GM21367 (cell line): ENCODE data around the gene IQGAP2.
A peak's percentile ranks its signal among the peaks of the same experiment; 100 is the strongest.
"Not testable (repeated sequence)": the region's sequence is repeated elsewhere in the genome, so short reads cannot be mapped to it uniquely, and the experiment has no call there.

Source experiments
- ATAC-seq: cut with Tn5 transposase; IDR thresholded peaks from one replicate; pipeline ENCODE4 v1.9.1; 2021; ENCODE audit not compliant: unreplicated experiment

The IQGAP2 gene, protein sequence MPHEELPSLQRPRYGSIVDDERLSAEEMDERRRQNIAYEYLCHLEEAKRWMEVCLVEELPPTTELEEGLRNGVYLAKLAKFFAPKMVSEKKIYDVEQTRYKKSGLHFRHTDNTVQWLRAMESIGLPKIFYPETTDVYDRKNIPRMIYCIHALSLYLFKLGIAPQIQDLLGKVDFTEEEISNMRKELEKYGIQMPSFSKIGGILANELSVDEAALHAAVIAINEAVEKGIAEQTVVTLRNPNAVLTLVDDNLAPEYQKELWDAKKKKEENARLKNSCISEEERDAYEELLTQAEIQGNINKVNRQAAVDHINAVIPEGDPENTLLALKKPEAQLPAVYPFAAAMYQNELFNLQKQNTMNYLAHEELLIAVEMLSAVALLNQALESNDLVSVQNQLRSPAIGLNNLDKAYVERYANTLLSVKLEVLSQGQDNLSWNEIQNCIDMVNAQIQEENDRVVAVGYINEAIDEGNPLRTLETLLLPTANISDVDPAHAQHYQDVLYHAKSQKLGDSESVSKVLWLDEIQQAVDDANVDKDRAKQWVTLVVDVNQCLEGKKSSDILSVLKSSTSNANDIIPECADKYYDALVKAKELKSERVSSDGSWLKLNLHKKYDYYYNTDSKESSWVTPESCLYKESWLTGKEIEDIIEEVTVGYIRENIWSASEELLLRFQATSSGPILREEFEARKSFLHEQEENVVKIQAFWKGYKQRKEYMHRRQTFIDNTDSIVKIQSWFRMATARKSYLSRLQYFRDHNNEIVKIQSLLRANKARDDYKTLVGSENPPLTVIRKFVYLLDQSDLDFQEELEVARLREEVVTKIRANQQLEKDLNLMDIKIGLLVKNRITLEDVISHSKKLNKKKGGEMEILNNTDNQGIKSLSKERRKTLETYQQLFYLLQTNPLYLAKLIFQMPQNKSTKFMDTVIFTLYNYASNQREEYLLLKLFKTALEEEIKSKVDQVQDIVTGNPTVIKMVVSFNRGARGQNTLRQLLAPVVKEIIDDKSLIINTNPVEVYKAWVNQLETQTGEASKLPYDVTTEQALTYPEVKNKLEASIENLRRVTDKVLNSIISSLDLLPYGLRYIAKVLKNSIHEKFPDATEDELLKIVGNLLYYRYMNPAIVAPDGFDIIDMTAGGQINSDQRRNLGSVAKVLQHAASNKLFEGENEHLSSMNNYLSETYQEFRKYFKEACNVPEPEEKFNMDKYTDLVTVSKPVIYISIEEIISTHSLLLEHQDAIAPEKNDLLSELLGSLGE (N-terminal part only)

DNA sequence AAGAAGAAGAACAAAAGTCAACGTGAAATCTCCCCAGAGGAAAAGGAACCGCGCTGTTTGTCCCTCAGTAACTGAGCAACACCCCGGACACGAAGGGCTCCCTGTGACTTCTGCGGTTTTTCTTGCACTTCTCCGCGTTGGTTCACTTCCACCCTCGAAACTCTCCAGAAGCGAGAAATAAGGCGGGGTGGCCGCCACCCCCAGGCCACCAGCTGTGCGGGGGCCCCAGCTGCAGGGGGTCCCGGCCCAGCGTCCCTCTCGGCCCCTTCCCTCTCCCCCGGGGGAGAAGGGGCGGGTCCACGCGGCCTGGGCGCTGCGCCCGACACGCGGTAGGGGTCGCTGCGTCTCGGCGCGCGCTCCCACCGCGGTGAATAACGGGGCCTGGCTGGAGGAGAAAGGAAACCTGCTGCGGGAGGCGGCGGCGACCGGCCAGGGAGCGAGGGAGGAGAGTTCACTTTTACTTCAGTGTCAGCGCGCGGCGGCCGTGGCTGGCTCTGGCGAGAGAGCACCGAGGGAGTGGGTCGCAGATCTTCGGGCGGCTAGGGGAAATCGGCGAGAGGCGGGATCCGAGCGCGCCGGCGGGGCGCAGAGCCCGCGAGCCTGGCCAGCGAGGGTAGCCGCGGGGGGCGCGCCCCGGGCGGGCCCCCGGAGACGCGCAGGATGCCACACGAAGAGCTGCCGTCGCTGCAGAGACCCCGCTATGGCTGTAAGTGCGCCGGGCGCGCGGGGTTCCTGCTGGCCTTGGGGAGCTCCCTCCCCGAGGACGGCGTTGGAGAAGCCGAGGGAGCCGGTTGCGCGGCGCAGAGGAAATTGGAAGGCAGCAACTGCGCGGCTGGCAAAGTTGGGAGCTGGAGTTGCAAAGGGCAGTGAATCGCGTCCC, at the start of gene IQGAP2:
Gene IQGAP2, plus strand, starts transcription at position 400 of the 880 bp plus-strand sequence. Its CDS starts 261 bp downstream, at position 661.
- ATAC-seq: peak; percentile 42

DNA sequence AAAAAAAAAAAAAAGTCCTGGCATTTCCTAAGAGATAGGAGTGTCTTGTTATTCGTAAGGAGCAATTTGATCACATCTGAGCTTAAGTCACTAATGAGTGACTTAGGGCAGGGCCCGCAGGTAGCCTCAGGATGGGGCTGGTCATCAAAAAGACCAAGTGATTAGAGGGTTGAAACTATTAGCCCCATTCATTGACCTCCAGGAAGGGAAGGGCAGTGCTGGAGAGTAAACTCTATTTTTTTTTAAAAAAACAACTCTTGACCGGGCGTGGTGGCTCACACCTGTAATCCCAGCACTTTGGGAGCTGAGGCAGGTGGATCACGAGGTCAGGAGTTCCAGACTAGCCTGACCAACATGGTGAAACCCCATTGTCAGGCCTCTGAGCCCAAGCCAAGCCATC, 46.2 kb upstream of the IQGAP2 start:
- no peak for ATAC-seq

DNA sequence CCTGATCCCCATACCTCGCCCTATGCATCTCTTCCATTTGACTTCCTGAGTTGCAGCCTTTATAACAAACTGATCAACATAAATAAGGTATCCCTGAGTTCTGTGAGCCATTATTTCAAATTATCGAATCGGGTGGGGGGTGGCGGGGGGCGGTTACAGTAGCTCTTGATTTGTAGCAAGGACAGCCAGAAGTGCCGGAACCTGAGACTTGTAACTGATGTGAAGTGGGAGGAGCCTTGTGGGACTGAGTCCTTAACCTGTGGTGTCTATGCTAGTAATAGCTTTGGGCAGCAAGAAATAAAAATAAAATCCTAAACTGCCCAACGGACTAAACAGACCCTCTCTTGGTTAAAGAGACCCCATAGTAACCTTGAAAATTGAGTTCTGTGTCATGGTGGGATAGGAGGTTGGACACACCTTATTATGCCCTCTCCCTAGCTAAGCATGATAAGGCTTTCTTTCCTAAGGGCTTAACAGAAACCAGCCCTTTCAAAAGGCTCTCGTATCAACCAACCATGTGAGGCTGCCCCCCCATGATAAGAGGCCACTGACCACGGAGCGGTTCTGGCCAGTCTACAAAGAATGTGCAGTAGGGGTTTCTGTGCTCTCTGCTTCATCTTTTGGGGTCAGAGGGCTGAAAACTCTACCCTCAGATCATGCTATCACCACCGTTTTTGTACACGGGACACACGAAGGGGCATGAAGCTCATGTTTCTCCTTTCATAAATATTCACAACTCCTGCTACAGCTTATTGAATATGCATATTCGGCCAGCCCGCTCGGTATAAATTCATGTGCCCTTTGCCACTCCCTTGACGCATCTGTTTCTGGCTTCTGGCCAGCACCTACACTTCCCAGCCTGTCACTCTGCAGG, 39.5 kb upstream of the IQGAP2 start:
- ATAC-seq: no peak

DNA sequence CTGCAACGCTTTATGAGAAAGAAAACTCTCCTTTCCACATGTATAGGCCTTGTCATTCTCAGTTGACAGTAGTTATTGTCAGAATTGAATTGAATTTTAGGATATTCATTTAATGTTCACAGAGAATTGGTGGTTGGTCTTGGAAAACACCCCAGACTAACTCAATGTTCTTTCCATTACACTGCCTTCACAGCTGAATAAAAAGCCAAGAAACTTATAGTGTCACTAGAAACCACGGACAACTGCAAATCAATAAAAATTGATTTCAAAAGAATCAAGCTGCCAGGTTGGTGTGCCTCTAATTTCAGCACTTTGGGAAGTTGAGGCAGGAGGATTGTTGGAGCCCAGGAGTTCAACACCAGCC, 38.9 kb upstream of the IQGAP2 start:
- no peak for ATAC-seq

DNA sequence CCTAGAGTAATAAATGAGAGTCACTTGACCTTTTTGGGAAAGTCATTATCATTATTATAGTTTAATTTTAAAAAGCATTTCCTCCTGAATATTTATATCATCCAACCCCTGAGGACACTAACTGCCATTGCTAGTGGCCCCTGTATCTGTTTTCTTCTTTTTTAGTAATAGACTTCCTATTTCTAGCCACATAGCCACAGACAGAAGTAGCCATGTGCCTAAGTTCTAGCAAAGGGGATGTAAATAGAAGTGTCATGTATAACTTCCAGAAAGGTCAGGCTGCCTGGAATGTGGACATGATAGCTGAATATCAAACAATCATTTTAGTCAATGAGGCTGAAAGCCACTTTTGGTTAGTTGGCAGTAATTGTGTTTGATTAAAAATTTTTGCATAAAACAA, 37.5 kb upstream of the IQGAP2 start:
- ATAC-seq: no peak

DNA sequence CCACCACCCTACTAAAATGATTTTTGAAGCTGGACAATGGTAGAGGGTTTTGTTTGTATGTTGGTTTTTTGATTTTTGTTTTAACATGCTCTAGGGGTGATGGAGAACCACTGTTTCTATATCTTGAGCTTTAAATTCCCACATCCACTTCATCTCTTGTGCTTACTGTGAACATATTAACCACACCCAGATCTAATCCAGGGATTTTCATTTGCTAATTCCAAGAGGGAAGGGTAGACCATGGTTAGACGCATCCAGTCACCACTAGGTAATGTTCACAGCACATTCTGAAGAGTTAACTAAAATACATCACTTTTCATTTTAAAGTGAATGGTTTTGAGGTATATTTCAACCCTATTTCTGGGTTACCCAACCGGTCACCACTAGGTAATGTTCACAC, 36.5 kb upstream of the IQGAP2 start:
- no peak for ATAC-seq

DNA sequence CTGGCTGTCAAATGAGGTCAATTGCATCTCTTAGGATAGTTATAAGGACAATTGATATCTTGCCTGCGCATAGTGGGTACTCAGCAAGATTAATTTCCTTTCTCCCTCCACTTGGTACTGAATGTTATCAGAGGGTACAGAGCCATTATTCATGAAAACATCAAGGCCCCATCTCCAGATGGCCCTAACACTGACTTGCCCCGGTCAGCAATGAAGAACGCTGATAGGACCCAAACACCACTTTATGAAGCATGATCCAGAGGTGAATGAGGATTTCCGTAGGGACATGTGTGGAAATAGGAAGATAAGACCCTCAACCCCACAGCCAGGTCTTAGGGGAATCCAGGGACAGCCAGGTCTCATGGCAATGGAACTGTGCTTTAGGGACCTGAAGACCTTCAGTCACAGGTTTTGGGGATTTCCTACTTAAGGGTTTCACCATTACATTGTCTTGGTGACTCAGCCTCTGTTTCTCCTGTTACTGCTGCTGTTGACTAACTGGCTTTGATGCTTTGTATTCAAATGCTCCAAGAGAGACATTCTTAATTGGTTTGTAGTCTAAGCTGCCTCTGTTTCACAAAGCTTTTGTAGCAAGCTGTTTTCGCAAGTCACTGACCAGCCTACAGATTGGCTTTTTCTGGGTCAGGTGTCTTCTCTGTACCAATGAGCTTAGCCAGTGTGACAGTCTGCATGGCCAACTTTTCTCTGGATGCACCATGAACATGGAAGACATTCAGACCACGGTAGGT, 35.3 kb upstream of the IQGAP2 start:
- no peak for ATAC-seq

DNA sequence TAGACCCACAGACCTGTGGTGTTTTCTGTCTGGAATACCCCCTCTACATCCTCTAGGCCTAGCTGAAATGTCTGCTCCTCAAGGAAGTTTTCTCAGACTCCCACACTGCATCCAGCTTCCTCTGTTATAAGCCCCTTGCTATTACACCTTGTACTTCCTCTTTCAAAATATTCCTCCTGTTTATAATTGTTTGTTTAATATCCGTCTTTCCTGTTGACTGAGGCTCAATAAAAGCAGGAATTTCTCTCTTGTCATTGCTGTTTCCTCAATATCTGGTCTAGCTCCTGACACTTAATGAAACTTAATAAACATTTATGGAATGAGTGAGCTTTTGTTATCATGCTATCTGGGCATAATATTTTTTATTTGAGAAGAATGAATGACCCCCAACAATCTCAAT, 34.1 kb upstream of the IQGAP2 start:
- no peak for ATAC-seq

DNA sequence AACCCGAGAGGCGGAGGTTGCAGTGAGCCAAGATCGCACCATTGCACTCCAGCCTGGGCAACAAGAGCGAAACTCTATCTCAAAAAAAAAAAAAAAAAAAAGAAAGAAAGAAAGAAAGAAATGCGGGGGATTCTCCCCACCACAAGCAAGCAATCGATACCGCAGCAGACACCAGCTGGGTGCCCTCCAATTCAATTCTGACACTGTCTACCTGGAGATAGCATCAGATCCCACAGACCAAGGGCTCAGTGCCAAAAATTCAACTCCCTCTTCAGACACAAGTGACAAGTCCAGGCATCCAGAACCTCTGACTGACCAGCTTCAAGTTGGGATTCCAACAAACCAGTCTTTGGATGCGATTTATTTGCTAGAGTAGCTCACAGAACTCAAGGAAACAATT, 33.4 kb upstream of the IQGAP2 start:
- ATAC-seq: not testable (repeated sequence)

DNA sequence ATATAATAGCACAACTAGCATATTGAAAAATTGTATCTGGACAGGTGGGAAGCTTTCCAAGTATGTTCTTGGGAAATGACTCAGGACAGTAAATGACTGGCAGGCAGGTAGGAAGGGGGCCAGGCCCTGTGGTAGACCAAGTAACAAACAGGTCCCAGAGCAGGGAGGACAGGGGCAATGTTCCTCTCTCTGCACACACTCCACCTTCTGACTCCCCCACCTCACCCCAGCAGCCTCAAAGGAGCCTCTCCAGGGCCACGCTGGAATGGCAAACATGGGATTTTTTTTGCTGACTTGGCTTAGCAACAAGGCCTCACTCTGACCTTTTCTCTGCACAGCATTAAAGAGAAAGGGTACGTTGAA, 31.1 kb upstream of the IQGAP2 start:
- no peak for ATAC-seq

DNA sequence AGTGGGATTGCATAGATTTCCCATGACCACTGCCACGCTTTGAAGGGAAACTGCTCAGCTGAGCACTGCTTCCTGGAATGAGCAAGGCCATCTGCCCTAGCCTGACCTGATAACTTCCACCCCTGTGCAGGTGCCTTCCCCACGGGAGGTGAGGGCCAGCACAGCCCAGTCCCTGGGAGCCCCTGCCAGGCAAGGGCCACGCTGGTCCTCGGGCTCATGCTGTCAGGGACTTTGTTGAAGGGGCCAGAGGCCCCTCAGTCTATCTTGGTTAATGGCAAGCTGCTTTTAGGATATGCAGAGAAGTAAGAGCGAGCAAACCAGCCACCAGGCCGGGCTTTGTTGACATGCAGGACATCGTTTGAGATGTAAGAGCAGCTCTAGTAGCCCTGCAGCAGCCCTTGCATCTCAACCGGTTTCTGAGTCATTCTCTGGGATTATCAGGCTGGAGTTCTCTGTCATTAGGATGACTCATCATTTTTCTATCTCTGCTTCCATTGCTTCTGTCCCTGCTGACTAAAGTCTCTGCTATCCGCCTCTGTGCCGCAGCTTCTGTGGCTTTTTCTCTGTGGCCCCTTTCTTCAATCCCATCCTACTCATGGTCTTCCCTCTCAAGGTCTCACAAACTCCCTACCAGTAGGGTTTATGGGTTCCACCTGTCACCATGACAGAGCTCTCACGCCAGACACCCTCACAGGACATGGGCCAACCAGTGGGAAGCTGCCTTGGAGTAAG, 30.6 kb upstream of the IQGAP2 start:
- ATAC-seq: no peak

DNA sequence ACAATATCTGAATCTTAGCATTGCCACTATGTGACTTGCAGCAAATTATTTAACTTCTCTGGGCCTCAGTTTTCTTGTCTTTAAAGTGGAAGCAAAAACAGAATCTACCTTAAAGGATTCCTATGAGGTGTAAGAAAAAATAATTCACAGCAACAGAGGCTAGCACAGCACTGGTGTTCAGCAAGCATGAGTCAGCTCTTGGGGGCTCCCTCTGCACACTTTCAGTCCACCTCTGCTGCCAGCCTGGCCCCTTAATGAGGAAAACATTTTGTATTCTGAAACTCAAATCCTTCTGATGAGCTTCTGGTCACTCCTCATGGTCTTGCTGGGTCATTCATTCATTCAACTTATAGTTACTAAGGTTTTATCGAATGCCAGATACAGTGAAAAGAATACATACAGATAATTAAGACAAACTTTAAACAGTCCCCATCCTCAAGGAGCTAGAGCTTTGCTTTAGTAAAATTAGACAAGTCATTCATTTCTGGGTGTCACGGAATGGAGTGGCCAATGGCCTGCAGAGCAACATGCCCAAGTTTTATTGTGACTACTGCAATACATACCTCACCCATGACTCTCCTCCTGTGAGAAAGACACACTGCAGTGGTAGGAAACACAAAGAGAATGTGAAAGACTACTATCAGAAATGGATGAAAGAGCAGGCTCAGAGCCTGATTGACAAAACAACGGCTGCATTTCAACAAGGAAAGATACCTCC, 26.8 kb upstream of the IQGAP2 start:
- no peak for ATAC-seq

DNA sequence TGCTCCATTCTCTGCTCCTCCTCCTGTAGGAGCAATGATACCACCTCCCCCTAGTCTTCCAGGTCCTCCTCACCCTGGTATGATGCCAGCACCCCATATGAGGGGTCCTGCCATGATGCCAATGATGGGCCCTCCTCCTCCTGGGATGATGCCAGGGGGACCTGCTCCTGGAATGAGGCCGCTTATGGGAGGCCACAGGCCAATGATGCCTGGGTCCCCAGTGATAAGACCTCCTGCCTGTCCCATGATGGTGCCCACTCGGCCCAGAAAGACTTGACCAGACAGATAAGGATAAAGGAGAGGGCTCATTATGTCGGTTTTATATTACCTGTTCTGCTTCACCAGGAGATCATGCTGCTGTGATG, 26.2 kb upstream of the IQGAP2 start:
- ATAC-seq: no peak

DNA sequence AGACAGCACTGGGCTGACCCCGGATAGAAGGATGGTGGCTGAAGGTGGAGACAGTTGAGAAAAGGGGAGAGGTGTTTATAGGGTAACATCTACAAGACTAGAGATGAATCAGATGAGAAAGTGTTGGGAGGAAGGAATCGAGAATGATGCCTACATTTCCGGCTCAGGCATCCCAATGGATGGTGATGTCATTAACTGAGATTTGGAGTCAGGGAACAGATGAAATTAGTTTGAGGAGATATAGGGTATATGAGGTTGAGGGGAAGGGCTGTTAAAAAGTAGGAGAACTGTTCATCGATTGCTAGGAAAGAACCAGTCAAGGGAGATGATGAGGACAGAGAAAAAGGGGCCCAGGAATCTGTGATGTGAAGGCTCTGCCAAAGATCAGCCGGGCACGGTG, 24.7 kb upstream of the IQGAP2 start:
- no peak for ATAC-seq

DNA sequence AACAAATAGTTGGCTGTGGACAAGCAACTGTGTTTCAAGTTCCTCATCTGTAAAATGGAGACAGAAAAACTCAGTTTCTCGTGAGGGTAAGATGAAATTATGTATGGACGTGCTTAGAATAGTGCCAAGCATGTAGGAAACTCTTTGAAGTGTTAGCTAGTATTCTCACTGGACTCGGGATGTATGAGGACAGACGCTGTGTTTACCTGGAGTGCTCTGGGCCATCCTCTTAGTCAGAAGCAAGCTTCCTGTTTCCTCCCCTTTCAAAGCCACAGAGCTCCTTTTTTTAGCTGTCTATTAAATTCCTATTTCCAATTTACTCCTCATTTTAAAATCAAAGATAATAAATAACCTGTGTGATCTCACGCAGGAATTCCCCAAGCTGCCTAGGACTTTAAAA, 23.8 kb upstream of the IQGAP2 start:
- no peak for ATAC-seq

DNA sequence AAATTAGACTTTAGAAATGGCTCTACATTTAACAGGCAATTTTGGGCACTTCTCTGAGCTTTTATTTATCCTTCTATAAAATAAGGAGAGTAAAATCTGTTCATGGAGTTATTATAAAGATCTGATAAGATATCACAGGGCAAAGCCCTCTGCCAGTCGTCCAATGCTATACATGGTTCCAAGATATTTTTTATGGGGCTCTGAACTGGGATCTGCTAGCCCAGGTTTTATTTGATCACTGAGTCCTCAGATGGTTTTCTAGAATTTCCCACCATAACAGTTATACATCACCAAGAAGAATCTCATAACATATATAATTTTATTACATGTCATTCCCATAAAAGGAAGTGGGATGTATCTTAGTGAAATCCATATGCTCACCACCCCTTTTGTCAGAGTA, 23.2 kb upstream of the IQGAP2 start:
- no peak for ATAC-seq

DNA sequence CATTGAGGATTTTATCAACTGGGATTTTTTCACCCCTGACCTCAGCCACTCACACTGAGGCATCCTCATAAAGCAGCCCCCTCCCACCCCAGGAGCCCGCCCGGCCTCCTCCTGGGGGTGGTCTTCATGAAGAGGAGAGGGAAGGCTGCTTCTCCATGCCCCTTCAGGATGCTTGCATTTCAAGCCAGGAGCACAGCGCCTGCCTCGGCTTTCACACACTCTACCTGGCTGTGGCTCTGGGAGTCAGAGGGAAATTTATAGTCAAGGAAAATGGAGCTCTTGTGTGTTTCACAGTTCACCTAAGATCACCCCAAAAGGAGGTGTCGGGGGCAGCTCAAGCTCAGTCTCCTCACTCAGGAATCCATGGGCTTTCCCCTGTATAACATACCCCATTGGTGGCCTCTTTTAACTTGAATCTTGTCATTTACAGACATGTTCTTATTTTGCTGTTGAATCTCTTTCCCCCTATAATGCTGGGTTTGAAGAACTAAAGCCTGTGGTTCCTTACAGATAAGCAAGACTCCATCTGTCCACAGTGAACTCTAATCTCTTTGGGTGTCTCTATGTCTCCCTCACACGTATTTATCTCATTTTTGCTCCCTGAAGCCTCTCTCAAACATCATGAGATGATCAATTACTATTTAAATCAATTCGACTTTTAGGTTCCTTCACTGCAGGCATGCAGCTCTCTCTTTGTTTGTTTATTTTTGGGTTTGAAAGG, 22.6 kb upstream of the IQGAP2 start:
- no peak for ATAC-seq
